Islet of Langerhans (tissue), 1 donor: Measurements from ENCODE around the gene RBM47.
"Not testable (repeated sequence)": the region's sequence is repeated elsewhere in the genome, so short reads cannot be mapped to it uniquely, and the experiment has no call there.

Experiments used
- FAIRE-seq: peaks from one replicate; lab custom pipeline; 2011; peaks lifted over from hg19 to GRCh38; lab: Jason Lieb, UNC

Gene RBM47

DNA sequence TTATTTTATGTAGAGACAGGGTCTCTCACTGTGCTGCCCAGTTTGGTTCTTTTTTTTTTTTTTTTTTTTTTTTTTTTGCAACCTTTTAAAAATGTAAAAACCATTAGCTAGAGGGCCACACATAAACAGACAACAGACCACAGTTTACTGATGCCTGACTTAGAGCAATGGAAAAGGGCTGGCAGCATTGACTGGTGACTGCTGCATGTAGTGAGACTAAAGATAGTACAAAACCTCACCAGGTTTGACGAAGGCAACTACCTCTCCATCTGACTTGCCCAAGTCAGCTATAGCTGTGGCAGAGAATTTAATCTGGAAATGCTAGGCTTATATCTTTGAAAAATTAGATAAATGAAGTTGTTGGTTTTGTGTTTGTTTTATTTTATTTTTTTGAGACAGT lies 102.9 kb downstream of the RBM47 start:
- FAIRE-seq, result no peak

GRCh38 chr4:40525752-40526598 lies 103.7 kb downstream of the RBM47 start:
- no peak for FAIRE-seq

- FAIRE-seq, result no peak
These were observed 105.2 kb downstream of the RBM47 start for GRCh38 chr4:40524366-40525041.

GRCh38 chr4:40523581-40523980 lies 106.1 kb downstream of the RBM47 start:
- FAIRE-seq, result no peak

- no peak for FAIRE-seq
These were observed 107.7 kb downstream of the RBM47 start for GRCh38 chr4:40521957-40522356.

DNA sequence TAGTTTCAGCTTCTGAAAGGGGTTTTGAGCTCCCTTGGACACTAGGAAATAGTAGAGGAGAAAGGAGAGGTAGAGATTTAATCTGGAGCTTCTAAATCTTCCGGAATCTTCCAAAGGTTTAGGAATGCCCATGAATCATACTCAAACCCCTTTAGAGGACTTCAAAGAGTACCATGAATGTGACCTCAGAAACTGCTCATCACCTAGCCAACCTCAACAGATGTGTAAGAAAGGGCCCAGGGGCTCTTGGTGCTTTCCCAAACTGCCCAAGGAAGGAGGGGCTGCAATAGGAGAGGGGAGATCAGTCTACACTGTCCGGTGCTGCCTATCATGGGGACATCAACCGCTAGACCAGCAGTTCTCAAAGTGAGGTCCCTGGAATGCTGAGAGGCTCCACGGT lies 109.1 kb downstream of the RBM47 start:
- FAIRE-seq, result no peak

- FAIRE-seq, result not testable (repeated sequence)
These were observed 112.6 kb downstream of the RBM47 start for GRCh38 chr4:40517081-40517480.

GRCh38 chr4:40516651-40517050 lies 113.0 kb downstream of the RBM47 start:
- FAIRE-seq, result no peak

DNA sequence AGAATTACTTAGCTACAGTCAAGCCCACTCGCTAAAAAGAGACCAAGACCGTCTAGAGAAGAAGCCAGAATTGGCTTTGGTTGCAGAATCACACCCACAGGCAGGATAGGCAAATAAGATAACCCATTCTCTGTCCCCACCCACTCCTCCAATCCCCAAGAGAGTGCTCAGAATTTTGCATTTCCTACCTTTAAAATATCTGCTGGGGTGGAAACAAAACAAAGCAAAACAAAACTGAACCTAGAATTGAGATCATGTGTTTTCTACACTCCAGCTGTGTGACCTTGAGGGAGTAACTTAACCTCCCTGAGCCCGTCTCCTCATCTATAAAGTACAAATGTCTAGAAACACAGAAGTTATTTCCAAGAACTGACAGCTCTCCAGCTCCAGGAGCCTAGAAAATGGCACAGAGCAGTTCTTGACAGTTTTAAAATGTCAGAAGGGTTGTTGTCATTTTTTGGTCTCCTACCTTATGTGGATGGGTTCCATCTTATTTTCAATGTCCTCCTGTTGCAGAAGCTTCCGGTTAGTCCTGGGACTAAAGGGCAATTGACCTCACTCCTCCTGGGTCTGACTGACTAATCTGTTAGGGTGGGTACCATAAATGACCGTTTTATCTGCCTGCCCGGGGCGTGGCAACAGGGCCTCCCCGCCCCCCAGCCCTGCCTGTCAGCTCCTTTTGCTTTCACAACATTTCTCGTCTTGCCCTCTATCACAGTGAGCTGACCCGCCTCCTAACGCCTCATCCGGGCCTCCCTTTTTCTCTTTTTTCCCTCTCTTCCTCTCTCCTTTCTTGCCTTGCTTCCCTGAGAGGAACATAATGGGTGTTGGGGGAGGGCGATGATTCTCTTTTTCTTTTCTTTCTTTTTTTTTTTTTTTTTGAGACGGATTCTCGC lies 114.0 kb downstream of the RBM47 start:
- FAIRE-seq, result no peak

DNA sequence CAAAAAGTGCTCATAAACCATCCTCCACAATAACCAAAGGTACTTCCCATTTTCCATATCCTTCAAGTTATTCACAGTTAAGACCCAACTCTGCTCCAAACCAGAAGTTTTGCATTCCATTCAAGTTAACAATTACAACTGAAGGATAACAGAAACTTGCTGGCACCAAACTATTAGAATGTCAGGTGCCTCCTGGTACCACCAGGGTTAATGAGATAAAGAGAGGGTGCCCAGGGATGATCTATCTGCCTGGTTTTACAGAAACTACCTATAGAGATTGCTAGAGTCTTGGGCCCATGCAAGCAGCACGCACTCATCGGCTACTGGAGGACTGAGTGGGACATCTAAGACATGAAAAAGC lies 114.6 kb downstream of the RBM47 start:
- FAIRE-seq, result no peak

- FAIRE-seq, result peak; percentile 80
These were observed 115.1 kb downstream of the RBM47 start for GRCh38 chr4:40514497-40514951.

DNA sequence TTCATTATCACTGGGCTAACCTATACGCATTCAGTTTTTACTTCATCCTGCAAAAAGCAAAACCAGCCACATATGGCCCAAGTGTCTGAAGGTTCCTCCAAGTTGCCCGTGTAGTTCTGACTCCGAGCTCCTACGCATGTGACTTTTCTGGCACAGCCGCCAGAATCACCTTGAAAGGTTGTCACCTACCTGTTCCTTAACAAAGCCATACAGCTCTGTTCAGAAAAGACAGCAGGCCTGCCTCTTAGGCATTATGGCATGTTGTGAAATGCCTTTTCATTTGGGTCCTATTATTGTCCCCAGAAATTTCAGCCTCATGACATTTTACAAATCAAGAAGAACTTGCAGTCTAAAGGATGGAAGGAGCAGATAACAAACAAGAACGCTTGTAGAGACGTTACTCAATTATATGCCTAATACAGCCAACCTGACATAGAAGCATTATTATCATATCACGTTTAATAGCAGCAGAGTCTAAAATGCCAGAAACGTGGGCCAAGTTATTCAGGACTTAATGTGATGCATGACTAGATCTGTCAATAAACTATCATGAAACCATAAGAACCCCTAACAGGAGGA lies 118.5 kb downstream of the RBM47 start:
- FAIRE-seq, result no peak

DNA sequence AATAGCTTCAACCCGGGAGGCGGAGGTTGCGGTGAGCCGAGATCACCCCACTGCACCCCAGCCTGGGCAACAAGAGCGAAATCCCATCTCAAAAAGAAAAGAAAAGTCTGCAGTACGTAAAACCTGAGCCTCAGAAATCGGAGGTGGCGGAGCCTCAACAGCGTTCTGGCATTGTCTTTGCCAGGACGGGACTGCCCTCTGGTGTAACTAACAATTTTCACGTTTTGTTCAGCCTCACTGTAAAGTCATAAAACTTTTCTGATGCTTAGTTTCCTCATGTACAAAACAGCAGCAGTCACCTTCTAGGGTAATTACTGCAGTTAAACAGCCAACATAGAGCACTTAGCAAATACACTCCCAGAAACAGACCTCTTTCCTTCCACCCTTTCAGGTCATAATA lies 121.7 kb downstream of the RBM47 start:
- FAIRE-seq, result no peak

- FAIRE-seq, result no peak
These were observed 123.2 kb downstream of the RBM47 start for GRCh38 chr4:40506492-40506891.

DNA sequence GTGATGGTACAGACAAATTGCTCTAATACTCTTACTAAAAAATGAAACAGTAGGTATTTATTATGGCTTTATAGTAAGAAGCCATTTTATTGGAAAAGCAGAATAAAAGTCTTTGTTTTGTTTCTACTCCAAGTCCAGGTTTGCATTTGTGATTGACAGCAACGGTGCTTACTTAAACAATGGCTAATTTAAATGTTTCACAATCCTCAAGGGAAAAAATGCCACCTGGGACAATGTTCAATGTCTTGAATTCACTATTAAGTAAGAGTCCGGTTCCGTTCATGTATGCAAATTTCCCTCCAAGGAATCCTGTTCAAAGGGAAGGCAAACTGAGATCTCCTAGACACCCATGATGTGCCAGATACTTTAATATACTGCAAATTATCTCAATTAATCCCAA lies 123.6 kb downstream of the RBM47 start:
- FAIRE-seq, result no peak

GRCh38 chr4:40502934-40503333 lies 126.7 kb downstream of the RBM47 start:
- FAIRE-seq, result no peak

- no peak for FAIRE-seq
These were observed 127.4 kb downstream of the RBM47 start for GRCh38 chr4:40502220-40502619.

- FAIRE-seq, result peak; percentile 86
These were observed 128.9 kb downstream of the RBM47 start for GRCh38 chr4:40500781-40501180.

DNA sequence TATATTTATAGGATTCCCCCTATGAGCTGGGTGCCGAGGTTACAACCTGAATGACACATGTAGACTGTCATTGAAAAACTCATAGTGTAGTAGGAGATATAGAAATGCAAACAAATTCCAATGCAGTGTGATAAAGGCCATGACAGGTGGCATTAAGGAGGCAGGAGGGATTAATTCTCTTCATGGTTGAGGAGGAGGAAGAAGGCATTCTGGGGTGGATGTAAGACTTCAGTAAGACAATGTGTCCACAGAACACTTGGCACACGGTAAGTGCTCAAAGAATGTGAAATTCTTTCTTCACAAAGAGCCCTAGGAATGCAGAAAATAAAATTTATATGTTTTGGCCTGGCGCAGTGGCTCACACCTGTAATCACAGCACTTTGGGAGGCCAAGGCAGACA lies 136.5 kb downstream of the RBM47 start:
- FAIRE-seq, result no peak

- FAIRE-seq, result no peak
These were observed 137.0 kb downstream of the RBM47 start for GRCh38 chr4:40492691-40493090.

- no peak for FAIRE-seq
These were observed 139.2 kb downstream of the RBM47 start for GRCh38 chr4:40490481-40490880.

DNA sequence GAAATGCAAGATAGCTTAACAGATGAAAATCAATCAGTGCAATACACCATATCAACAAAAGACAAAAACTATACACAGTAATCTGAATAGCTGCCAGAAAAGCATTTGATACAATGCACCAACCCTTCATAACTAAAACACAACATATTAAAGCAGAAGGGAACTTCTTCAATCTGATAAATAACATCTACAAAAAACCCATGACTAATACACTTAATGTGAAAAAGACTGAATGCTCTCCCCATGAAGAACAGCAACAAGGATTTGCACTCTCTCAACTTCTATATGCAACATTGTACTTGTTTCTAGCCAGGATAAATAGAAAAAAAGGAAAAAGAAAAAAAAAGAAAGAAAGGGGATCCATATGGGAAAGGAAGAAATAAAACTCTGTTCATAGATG lies 139.7 kb downstream of the RBM47 start:
- peak; percentile 80 for FAIRE-seq
